Measurements from ENCODE around the gene DYRK1A. TPM values are rescaled to one million over a fixed set of nuclear protein-coding genes. Genes with fewer than 3 reads are reported as not detected.

DYRK1A gene
- total RNA-seq, 1 experiment from 2014 or later, result 49.3 TPM

- TF ChIP-seq SP1 (IDR thresholded peaks at IDR 0.05; ENCODE audit: low read depth) (no peak), SIN3A (IDR thresholded peaks at IDR 0.05; ENCODE audit: low read depth) (no peak), ZNF274 (IDR thresholded peaks at IDR 0.05; ENCODE audit: low read depth, low read length) (no peak), CBX3 (IDR thresholded peaks at IDR 0.05; ENCODE audit: low read depth) (no peak), ZFX (IDR thresholded peaks at IDR 0.05) (no peak), SRF (IDR thresholded peaks at IDR 0.05; ENCODE audit: low read depth) (no peak), REST (IDR thresholded peaks at IDR 0.05; ENCODE audit: low read depth) (no peak), POLR2AphosphoS5 (IDR thresholded peaks at IDR 0.05; ENCODE audit: low read depth, low read length) (no peak), MAX (IDR thresholded peaks at IDR 0.05) (no peak), EZH2phosphoT487 (IDR thresholded peaks at IDR 0.05; ENCODE audit: borderline replicate concordance) (no peak)
- no peak overlapping the region for H3K4me3 ChIP-seq (replicated peaks in 1 of 2; ENCODE audit: low read depth in 1 of 2, low read length in 2 of 2)
- no peak overlapping the region for H3K4me2 ChIP-seq (ENCODE audit: low read length)
- H3K9me3 ChIP-seq (ENCODE audit: control insufficient read depth in 1 of 2, insufficient read depth in 1 of 2, low read depth in 1 of 2, low read length in 2 of 2), result no peaks in the 10 kb centered on the region
- CTCF ChIA-PET, result interaction anchor here (1.4 kb wide), 1 partner anchor 34 kb away, joined by 5 read pairs; no protein-coding TSS in a partner anchor
- peaks cover 25 to 27% of the 10 kb centered on the region in 2 experiments for H3K4me1 ChIP-seq (ENCODE audit: control insufficient read depth in 1 of 2, insufficient read depth in 2 of 2, low read length in 2 of 2)
- RAD21 ChIA-PET (ENCODE audit: low non-redundant PET in 1 of 2, low total read pairs in 2 of 2, uncharacterized antibody in 2 of 2, unreplicated experiment in 2 of 2), result no interaction called here
- BruUV-seq (replicated peaks), result no TSS peak
- H3K9me2 ChIP-seq (ENCODE audit: insufficient read depth), result no peaks in the 10 kb centered on the region
- H3K27me3 ChIP-seq (ENCODE audit: insufficient read depth, low read length), result no peaks in the 10 kb centered on the region
- H2AFZ ChIP-seq (ENCODE audit: low read depth, low read length, poor library complexity, severe bottlenecking), result no peak overlapping the region
- no peak overlapping the region for H3K9ac ChIP-seq (ENCODE audit: low read length)
- ATAC-seq, result no peak
- intact Hi-C loops (cut with micrococcal nuclease), result no loop called here
- no peak overlapping the region for H3K27ac ChIP-seq (ENCODE audit: low read depth, low read length)
- H3K36me3 ChIP-seq (ENCODE audit: control insufficient read depth in 1 of 2, insufficient read depth in 2 of 2, low read length in 2 of 2), result no peaks in the 10 kb centered on the region
- H4K20me1 ChIP-seq (ENCODE audit: insufficient read depth), result no peaks in the 10 kb centered on the region
- no peaks in the 10 kb centered on the region for H3K79me2 ChIP-seq (ENCODE audit: insufficient read depth, low read length)
- no peak for DNase-seq (ENCODE audit: low read depth, low spot score)
- POLR2A ChIA-PET, result no interaction called here
Observed at GRCh38 chr21:37529649-37530048, 163.1 kb downstream of the DYRK1A start.
